OCI-M2 (cell line): Measurements from ENCODE around the gene JUP.
A peak's percentile ranks its signal among the peaks of the same experiment; 100 is the strongest.

ENCODE experiments used
- DNase-seq: peaks from one replicate; lab custom pipeline; 2025; ENCODE audit not compliant: unreplicated experiment; lab: John Stamatoyannopoulos, UW

The JUP gene

DNA sequence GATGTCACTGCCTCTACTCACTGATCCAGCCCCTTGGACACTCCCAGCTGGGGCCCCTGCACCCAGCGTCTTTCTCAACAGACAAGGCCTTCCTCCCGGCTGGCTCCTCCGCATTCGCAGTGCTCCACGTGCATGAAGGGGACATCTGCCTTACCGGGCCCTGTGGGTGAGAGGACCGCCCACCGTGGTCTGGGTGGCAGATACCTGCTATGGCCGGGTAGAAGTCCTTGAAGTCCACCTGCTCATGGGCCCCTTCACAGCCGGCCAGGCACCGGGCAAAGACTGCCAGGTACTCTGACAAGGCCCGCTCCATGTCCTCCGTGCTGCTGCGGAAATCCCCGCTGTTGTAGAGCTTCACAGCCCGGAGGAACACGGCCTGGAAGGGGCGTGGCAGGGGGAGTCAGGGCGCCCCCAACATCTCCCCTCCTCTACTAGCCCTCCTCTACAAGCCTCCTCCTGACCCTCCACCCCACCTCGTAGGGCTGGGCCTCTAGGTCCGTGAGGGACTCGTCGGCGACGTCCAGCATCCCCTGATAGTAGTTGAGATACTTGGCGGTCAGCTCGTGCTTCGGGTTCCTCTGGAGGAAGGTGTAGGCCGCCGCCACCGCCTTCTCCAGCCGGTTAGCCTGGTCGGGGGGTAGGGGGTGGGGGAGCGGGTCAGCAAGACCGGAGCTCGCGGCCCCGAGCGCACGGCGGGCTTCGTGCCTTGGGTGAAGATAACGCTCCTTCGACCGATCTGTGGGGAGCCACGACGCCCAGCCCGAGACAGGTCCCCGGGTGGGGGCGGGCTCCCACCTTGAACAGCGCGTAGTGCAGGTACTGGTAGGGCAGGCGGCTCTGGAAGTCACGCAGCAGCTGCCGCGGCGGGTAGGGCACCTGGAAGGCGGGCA, 24.4 kb upstream of the JUP start:
- DNase-seq = no peak

DNA sequence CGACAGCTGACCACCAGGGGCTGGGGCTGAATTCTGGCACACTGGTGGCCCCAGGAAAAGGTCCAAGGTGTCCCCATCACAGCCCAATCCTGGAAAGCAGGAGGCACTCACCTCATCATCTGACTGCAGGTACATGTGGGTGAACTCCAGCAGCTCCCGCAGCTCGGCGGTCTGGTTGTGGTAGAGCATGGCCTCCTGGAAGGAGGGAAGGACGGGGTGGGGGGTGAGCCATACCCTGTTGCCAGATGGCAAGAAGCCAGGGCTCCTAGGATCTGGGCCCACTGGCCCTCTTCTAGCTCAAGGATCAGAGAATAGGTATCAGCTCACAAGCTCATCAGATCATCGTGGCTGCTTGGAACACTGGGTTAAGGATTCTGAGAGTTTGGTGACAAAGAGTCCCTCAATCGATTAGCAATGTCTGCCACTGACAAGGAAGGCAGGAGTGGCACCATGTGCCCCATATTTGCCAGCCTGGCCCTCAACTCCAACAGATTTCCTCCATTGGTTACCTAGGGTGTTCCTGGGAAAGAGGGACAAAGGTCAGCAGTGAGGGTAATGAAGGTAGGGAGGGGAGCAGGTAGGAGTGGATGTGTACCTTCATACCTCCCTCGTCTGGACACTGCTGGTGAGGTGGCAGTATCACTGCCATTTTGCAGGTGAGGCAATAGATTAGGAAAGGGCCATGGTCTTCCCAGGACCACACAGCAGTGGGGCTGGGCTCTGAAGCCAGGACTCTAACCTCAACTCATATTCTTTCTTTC, 20.4 kb upstream of the JUP start:
- DNase-seq = no peak

DNA sequence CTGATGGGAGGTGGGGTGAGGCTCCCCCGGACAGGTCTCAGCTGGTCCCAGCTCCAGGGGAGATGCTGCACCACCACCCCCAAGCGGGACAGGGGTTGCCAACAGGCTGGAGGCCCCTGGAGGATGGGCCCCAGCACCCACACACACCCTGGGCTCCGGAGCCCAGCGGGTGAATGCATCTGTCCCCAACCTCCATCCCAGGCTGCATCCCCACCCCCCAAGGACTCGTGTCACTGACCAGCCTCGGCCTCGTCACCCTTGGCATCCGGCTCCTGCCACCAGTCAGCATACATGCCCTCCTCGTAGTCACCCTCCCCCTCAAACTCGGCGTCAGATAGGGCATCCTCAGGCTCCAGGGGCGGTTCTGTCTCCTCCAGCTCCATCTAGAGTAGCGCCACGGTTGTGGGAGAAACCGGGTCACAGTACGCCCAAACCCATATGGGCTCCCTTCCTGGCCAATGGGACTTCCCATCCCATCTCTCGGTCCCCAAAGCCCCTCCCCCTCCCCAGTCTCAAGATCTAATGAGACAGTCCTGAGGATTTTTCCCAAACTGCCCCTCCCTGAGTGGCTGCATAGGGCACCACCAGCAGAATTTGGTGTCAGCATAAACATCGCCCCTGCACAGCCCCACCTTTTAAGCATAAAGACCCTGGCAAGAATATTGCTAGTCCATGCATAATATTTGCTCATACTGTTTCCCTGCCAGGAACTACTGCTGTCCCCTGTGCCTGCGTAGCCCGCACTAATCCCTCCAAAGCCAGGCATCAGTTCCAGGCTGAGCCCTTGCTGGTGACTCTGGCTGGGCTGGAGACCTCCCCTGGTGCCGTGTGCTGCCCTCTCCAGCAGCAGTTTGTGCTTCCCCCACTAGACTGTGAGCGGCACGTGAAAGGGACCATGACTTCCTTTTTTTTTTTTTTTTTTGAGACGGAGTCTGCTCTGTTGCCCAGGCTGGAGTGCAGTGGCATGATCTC, 16.8 kb upstream of the JUP start:
- no peak for DNase-seq

DNA sequence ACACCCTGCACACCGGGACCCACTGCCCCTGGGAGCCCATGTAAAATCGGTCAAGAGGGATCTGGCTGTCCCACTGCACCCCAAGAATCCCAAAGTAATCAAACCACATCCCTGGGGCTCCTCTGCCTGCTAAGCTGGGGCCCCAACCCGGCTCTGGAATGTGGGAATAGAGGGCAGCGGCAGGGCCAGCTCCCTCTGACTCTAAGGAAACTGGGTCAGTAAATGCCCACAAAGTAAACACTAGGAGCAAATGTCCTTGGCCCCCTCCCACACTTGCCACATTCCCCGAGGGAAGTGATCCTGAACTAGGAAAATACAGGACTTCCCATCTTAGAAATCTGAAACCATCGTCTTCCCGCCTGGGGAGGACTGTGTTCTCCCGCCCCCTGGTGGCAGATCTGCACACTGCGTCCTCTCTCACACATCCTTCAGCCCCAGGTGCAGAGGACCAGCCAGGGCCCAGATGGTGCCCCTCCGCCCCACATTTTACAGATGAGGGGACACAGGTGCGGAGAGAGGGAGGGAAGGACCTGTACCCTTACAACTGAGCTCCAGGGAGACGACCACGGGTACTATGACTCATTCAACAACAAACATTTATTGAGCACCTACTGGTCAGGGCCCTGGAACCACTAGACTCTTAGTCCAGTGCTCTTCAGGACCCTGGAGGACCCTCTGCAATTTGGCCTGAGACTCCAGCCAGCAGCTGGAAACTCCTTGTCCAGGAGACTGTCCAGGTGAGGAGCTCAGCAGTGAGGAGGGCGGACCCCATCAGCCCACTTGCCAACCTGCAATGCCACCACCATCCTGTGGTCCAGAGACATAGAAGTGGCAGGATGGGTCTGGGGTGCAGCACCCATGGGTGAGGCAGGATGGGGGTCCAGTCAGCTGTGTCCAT, 15.1 kb upstream of the JUP start:
- DNase-seq = no peak

DNA sequence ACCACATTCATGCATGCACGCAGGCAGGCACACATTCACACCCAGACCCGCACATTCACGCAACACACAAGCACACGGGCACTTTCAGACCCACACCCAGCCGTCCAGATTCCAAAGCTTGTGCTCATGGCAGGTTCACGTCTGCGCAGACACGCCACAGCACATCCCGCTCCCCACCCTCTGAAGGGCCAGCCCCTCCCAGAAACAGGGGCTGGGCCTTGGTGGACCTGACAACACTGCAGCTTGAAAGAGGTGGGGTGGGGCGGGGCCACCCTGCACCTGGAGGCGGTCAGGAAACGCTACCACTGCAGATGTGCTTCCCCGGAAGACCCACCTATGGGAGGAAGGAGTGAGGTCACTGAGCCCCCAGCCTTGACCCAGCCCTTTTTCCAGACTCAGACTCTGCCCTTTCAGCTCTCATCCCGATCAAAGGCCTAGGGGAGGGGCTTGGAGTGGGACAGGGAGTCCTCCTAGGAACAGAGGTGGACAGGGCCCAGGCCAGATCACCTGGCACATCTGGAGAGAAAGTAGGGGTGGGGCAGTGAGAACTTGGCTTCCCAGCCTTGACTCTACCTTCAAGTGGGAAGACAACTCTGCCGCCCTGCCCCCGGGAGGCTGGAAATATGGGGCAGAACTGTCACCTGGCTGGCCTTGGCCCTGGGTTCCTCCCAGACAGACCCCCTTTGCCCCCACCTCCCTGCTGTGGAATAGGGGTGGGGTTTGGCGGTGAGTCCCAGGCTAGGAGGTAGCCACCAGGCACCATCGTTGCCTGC, 14.3 kb upstream of the JUP start:
- no peak for DNase-seq

DNA sequence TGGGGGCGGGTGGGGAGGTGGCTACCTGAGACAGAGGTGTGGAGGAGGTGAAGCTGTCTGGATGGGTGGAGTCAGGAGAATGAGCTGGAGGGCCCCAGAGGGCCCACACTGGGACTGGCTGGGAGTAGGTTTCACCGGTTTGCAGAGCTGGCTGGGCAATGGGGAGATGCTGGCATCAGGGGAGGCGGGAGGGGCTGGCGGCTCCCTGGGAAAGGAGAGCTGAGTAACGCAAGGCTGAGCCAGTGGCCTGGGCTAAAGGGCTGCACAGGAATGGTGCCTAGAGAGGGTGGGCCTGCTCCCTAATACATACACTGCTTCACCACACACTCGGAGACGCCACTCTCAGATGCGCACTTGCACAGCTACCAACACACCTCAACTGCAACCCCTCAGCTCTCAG, 12.9 kb upstream of the JUP start:
- DNase-seq = no peak

DNA sequence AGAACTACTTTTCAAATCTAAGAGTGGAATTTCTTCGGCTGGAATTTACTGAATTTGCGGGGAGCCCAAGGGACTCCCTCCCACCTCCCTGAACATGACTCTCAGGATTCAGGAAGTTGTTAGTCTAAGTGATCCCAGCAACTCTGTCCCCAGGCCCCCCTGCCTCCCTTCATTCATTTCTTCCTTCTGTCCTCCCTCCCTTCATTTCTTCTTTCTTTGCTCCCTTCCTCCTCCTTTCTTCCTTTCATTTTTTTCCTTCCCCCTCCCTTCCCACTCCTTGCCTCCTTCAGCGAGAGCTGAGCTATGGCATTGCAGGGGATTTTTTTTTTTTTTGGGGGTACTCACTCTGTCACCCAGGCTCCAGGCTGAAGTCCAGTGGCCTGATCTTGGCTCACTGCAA, 10.9 kb upstream of the JUP start:
- no peak for DNase-seq

DNA sequence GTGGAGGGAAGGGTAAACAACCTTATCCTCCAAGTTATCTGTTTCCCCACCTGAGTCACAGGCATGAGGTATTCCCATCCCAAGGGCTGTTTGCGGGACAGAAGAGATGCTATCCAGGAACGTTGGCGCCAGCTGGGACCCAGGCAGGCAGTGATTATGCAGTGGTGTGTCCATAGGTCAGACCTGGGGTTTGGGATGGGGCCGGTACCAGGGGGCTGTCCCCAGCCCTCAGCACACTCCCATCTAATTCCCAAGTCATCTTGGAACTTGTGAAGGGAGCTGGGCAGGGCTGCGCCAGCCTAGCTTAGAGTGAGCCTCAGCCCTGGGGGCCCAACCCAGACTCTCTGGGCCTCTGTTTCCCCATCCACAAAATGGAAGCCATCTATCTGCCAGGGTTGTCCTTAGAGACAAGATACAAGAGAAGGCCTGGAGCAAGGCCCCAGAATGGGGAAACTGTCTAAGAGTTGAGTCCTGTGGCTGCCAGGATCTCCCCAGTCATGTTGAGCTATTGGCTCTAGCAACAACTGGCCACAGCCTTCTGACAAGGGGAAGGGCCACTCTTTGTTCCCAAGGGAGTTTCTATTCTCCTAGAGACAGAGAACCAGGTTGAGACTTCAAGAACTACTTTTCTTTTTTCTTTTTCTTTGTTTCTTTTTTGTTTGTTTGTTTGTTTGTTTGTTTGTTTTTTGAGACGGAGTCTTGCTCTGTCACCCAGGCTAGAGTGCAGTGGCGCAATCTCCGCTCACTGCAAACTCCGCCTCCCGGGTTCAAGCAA, 9.8 kb upstream of the JUP start:
- no peak for DNase-seq

DNA sequence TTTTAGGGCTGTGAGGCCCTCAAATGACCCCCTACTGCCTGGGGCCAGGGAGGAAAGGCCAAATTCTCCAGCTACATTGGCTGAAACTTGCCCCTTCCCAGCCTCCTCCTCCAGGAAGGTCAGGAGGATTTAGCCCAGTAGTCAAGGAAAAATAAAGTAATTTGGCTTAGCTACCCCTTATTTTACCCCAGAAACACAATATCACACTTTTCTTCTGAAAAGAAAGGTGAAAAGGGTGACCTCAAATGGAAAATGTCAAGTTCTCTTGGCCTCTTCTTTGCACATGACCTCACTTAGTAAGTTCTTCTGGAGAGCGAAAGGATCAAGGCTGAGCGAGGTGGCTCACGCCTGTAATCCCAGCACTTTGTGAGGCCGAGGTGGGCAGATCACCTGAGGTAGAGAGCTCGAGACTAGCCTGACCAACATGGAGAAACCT, 8.0 kb upstream of the JUP start:
- no peak for DNase-seq

DNA sequence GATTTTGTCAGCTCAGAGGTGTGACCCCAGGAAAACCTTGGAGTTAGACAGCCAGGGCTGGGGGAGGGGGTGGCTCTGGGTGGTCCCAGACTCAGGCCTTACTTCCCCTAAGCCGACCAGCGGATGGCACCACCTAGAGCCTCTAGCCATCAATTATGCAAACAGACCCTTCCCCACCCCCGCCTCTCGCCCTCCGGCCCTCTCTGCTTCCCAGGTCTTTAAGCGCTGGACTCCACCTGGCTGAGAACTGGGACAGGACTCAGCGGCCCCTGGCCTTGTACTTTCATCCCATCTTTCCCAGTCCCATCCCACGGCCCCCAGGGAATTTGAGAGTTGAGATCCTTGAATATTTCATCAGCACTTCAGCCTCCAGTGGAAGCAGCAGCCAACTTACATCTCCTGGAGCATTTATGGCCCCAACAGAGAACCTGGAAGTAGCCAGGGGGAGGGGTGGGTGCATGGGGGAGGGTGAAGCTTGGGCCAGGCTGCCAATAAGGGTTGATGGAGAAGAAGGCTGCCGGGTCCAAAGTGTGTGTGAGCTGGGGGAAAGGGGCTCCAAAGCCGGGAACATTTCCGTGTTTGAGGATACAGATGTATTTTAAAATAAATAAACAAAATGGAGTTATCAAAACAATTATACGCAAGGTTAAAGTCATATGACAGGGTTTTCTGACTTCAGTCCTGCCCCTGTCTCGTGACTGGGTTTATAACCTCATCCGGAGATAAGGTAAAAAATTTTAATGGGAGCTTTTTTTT, 7.5 kb upstream of the JUP start:
- no peak for DNase-seq

DNA sequence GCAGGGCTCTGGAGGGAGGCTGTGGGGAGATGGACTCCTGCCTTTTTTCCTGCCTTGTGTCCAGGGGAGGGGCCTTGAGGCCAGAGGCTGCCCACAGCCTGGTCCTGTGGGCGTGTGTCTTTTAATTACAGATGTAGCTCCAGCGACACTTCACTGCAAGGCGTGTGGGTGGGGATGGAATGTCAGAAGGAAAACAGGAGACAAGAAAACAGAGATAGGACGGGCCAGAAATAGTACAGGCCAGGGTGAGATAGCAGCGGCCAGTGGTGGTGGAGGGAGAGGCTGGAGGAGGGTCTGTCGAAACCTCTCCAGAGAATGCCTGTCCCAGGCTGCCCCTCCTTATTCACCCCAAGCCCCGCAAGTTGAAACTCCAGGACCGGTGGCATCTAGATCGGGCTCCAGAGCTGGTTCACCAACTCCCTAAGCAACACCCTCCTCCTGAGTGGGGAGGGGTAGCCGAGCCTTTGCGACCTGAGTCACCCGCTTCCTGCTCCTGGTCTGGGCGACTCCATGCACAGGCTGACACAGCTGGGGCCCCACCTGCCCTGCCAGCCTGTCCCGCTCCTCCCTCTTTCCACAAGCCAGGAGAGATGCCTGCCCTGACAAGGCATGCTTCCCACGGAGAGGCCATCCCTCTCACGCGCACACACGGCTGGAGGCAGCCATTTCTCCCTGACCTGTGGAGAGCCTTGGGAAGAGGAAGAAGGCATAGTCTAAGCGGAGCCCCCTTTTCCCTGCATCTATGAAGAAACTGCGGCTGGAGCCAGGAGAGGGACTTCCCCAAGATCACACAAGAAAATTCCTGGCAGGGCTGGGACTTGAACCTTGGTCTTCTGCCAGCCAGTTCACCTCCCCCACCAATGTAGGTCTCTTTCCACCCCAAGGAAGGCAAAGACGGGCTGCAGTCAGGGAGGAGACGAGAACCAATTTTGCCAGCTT, 6.6 kb upstream of the JUP start:
- peak; percentile 46 for DNase-seq

DNA sequence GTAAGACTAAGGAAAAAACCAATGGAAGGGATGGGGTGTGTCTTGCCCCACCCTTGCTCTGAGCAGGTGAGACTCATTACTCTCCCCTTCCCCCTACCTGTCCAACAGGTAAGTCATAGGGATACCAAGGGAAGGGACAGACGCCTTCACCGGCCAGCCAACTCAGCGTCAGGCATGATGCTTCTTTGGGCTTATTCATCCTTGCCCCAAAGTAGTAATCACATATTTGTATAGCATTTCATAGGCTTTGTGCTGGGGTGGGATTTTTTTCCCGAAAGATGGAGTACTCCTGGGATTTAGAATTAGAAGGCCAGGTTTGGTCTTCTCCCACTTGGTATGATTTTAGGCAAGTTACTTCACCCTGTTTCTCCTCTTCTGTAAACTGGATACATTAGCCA, 509 bp upstream of the JUP start:
- DNase-seq = no peak

DNA sequence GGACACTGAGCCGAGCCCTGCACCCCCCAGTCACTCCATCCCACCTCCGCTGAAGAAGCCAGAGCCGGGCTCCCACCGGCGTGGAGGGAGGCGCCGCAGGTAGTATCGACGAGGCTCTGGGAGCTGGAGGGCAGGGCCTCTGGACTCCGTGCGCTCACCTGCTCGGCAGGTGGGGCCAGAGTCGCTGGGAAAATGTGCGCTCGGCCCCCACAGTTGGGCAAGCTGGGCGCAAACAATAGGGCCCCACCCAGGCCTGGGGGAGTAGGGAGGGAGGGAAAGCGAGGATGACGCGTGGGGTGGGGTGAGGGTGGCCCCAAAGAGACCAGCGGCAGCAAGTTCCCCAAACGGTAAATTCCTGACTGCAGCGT, 668 bp downstream of the JUP start:
- DNase-seq = no peak

DNA sequence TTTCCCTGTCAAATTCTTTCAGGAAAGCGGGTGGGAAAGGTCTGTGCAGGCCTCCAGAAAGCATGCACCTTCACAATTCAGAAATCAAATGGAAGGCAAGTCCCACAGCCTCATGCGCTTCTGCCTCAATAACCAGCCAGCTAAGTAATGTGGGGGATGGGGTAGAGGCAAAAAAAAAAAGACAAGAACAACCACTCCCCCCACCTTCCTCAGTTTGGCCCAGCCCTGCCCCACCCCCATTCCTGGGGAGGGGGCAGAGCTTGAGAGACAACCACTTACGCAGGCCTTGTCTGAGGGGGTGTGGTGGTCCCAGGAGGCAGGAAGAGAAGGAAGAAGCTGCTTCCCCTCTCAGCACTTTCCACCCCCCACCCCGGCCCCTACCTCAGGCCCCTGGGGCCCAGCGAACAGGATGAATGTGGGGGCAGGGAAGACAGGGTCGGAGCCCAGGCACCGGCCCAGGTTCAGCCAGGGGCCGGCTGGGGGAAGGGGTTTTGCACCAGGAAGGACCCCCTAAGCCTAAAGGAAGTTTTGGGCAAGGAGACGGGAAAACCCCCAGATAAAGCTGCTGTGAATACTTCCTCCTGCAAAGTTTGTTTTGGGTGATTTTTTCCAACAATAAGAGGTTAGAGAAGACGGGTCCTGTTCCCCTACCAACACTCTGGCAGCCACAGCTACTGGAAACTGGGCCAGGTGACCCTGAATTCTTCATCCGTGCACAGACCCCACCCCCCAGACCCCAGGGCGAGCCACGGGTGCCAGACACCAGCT, 1.2 kb downstream of the JUP start:
- DNase-seq = peak; percentile 50

DNA sequence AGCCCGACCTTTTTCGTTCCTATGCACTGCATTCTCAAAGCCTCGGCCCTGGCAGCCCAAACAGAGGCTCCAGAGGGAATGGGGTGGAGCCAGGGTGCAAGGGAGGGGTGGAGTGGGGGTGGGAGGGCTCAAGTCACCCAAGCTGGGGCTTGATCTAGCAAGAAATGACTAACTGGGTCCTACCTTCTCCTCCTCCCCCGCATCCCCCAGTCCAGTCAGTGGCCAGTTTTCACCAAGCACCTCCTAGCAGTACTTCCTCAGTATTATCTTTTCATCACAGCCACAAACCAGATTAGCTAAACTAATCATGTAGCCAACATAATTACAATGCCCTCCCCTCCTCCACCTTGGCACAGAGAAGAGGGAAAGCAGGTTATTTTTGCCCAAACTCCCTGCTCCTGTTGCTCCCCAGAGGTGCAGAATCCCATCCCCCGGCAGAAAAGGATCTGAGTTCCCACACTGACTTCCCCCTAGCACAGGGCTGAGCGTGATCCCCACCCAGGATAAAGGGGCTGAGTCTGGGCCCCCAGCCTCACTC, 2.2 kb downstream of the JUP start:
- DNase-seq = peak; percentile 32

DNA sequence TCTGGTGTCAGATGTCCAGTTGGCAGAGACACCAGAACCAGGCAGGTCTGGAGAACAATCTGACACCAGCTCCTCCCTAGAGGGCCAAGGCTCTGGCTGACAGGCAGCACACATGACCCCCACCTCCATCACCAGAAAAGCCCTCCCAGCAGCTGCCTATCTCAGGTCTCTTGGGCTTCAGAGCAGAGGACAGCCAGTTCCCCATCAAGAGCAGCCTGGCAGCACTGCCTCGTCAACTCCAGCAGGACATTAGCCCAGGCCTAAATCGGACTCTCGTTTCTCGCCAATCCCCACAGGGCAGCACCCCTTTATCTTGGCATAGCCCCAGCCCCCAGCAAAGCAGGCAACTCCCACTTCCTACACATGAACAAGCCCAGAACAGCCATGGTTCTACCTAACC, 4.4 kb downstream of the JUP start:
- no peak for DNase-seq
